ENCODE measurements around the gene EIF1. TPM values are rescaled to one million over a fixed set of nuclear protein-coding genes. Genes with fewer than 3 reads are reported as not detected.

Gene EIF1
- total and polyA plus RNA-seq, 2 experiments from 2014 or later, result 272 to 603 TPM

- Mint-ChIP-seq H3K27ac (no peak overlapping the region), H3K36me3 (ENCODE audit: low read depth) (no peaks in the 10 kb centered on the region; the same call in 2 of the 3 replicates), H3K9me3 (no peaks in the 10 kb centered on the region), H3K4me1 (peaks cover 21% of the 10 kb centered on the region), H3K27me3 (ENCODE audit: insufficient read depth, low read depth, poor library complexity) (peaks cover 62% of the 10 kb centered on the region), H3K4me3 (peak overlapping the region; percentile 81)
- Histone ChIP-seq H2AFZ (peak overlapping the region; percentile 98), H3K79me2 (replicated peaks; ENCODE audit: insufficient read depth) (no peaks in the 10 kb centered on the region), H3K27me3 (ENCODE audit: insufficient read depth) (peaks cover 68% of the 10 kb centered on the region), H4K20me1 (replicated peaks; ENCODE audit: insufficient read depth) (no peaks in the 10 kb centered on the region), H3K27ac (ENCODE audit: low read depth) (no peak overlapping the region), H3F3A (replicated peaks; ENCODE audit: low read depth) (no peaks in the 10 kb centered on the region), H3K4me3 (peak overlapping the region; percentile 84), H3K36me3 (ENCODE audit: insufficient read depth) (no peaks in the 10 kb centered on the region), H3K4me1 (ENCODE audit: insufficient read depth) (peaks cover 14% of the 10 kb centered on the region), H3K4me2 (peak overlapping the region; percentile 94), H3K9me2 (ENCODE audit: insufficient read depth) (no peaks in the 10 kb centered on the region)
- TF ChIP-seq ETS1 (IDR thresholded peaks at IDR 0.05) (no peak), EZH2 (IDR thresholded peaks at IDR 0.05; ENCODE audit: low read depth, unreplicated experiment) (peak; percentile 54)
- ATAC-seq (peak; percentile 7), DNase-seq (ENCODE audit: low spot score) (no peak)
Observed at GRCh38 chr17:41733348-41734138, 44.9 kb downstream of the EIF1 start.

GRCh38 chr17:41734139-41734948, 45.7 kb downstream of the EIF1 start, which contains the start of gene HAP1:
Gene HAP1, minus strand, starts transcription at chr17:41734643. Its CDS starts 9 bp downstream, at chr17:41734634.
- peak within 1 kb of the TSS; percentile 84 for H3K4me3 ChIP-seq
- Mint-ChIP-seq H3K27me3 (ENCODE audit: insufficient read depth, low read depth, poor library complexity) (peaks cover 67% of the 10 kb centered on the region), H3K4me3 (peak within 1 kb of the TSS; percentile 81), H3K9me3 (no peaks in the 10 kb centered on the region), H3K27ac (no peak within 1 kb of the TSS), H3K4me1 (peaks cover 23% of the 10 kb centered on the region), H3K36me3 (ENCODE audit: low read depth) (no peaks in the 10 kb centered on the region; the same call in 2 of the 3 replicates)
- peak within 1 kb of the TSS; percentile 94 for H3K4me2 ChIP-seq
- peak within 1 kb of the TSS; percentile 98 for H2AFZ ChIP-seq
- H3F3A ChIP-seq (replicated peaks; ENCODE audit: low read depth), result no peaks in the 10 kb centered on the region
- no peak within 1 kb of the TSS for H3K27ac ChIP-seq (ENCODE audit: low read depth)
- no peaks in the 10 kb centered on the region for H3K9me2 ChIP-seq (ENCODE audit: insufficient read depth)
- H3K4me1 ChIP-seq (ENCODE audit: insufficient read depth), result peaks cover 17% of the 10 kb centered on the region
- ATAC-seq (peak; percentile 68), DNase-seq (ENCODE audit: low spot score) (peak; percentile 76)
- no peaks in the 10 kb centered on the region for H4K20me1 ChIP-seq (replicated peaks; ENCODE audit: insufficient read depth)
- peaks cover 68% of the 10 kb centered on the region for H3K27me3 ChIP-seq (ENCODE audit: insufficient read depth)
- H3K79me2 ChIP-seq (replicated peaks; ENCODE audit: insufficient read depth), result no peaks in the 10 kb centered on the region
- no peaks in the 10 kb centered on the region for H3K36me3 ChIP-seq (ENCODE audit: insufficient read depth)
- TF ChIP-seq JUNB (IDR thresholded peaks at IDR 0.05; ENCODE audit: unreplicated experiment) (no peak), REST (IDR thresholded peaks at IDR 0.05; ENCODE audit: unreplicated experiment) (no peak), EZH2 (IDR thresholded peaks at IDR 0.05; ENCODE audit: low read depth, unreplicated experiment) (peak; percentile 26), EZH2phosphoT487 (IDR thresholded peaks at IDR 0.05; ENCODE audit: unreplicated experiment) (no peak), CREB1 (CRISPR knock-in tag; IDR thresholded peaks at IDR 0.05; ENCODE audit: low read depth) (no peak), ZNF331 (CRISPR knock-in tag; IDR thresholded peaks at IDR 0.05; ENCODE audit: low read depth) (no peak), CTCF (conservative IDR thresholded peaks at IDR 0.05; ENCODE audit: low read depth in 2 of 2) (no peak), STAT1 (IDR thresholded peaks at IDR 0.05; ENCODE audit: unreplicated experiment) (no peak), ETS1 (IDR thresholded peaks at IDR 0.05) (no peak), ZNF114 (CRISPR knock-in tag; IDR thresholded peaks at IDR 0.05) (peak; percentile 76; the same call in 1 of the 2 replicates)

Measured in GM23338 (cell line).